PC-3 (cell line): ENCODE data around the gene NEDD4. TPM values are rescaled to one million over a fixed set of nuclear protein-coding genes. Genes with fewer than 3 reads are reported as not detected.

Experiments
- ATAC-seq: fragments of 200-7000 bp; cut with Tn5 transposase; 2 replicates; pipeline ENCODE4 v1.9.1; 2020; ENCODE audit warnings: mild to moderate bottlenecking, moderate library complexity
- BruUV-seq: library from RNA; stranded (reverse); fragments of 400-500 nt; replicated peaks from 2 replicates; lab custom pipeline; 2021; lab: Mats Ljungman, UMichigan
- CTCF ChIA-PET: fragments of 300-600 bp; sonication (Branson Sonifier 250); formaldehyde crosslinking; loops from one replicate; lab custom pipeline; 2022; ENCODE audit warnings: antibody characterized with exemption; lab: Charles Lee
- POLR2A ChIA-PET: fragments of 300-600 bp; sonication (Branson Sonifier 250); formaldehyde crosslinking; loops from one replicate; lab custom pipeline; 2022; ENCODE audit warnings: antibody characterized with exemption; ENCODE audit not compliant: unreplicated experiment; lab: Charles Lee
- DNase-seq: peaks from one replicate; pipeline ENCODE4 v3.0.0-alpha.2; 2015
- H2AFZ ChIP-seq: fragments of 300-600 bp; sonication (generic); 2 replicates; pipeline ENCODE4 v1.6.0; 2016; ENCODE audit warnings: antibody characterized with exemption, low read length
- H3F3A ChIP-seq: fragments of 300-600 bp; sonication (generic); one replicate; pipeline ENCODE4 v1.6.0; 2017; ENCODE audit warnings: antibody characterized with exemption, low read length, control low read depth, mild to moderate bottlenecking; ENCODE audit not compliant: unreplicated experiment
- H3K27ac ChIP-seq: fragments of 300-600 bp; sonication (generic); 2 replicates; pipeline ENCODE4 v1.5.1; 2016; ENCODE audit warnings: mild to moderate bottlenecking, low read length
- H3K27me3 ChIP-seq: fragments of 300-600 bp; sonication (generic); 2 replicates; pipeline ENCODE4 v1.6.1; 2016; ENCODE audit warnings: low read length, mixed read lengths
- H3K36me3 ChIP-seq: fragments of 300-600 bp; sonication (generic); 2 replicates; pipeline ENCODE4 v1.6.1; 2016; ENCODE audit warnings: low read depth, mixed run types, low read length, mixed read lengths
- H3K4me1 ChIP-seq: fragments of 300-600 bp; sonication (generic); 2 replicates; pipeline ENCODE4 v1.5.1; 2016; ENCODE audit warnings: low read length; ENCODE audit not compliant: insufficient read depth
- H3K4me2 ChIP-seq: fragments of 300-600 bp; sonication (generic); 2 replicates; pipeline ENCODE4 v1.6.0; 2016; ENCODE audit warnings: low read length
- H3K4me3 ChIP-seq: fragments of 300-600 bp; sonication (generic); 2 replicates; pipeline ENCODE4 v1.5.1; 2016; ENCODE audit warnings: mild to moderate bottlenecking, low read length, mixed read lengths
- H3K79me2 ChIP-seq: fragments of 300-600 bp; sonication (generic); 2 replicates; pipeline ENCODE4 v1.6.1; 2017; ENCODE audit warnings: low read length, mixed read lengths
- H3K9ac ChIP-seq: fragments of 300-600 bp; sonication (generic); 2 replicates; pipeline ENCODE4 v1.6.0; 2016; ENCODE audit warnings: mild to moderate bottlenecking, low read length
- H3K9me2 ChIP-seq: fragments of 300-600 bp; sonication (generic); replicated peaks from 2 replicates; pipeline ENCODE4 v1.6.1; 2016; ENCODE audit warnings: mixed run types, low read length, mixed read lengths
- H3K9me3 ChIP-seq: fragments of 300-600 bp; sonication (generic); 2 replicates; pipeline ENCODE4 v1.6.1; 2016; ENCODE audit warnings: low read length, mixed read lengths
- H4K20me1 ChIP-seq: fragments of 300-600 bp; sonication (generic); 2 replicates; pipeline ENCODE4 v1.6.1; 2016; ENCODE audit warnings: low read length, mixed read lengths
- EZH2 ChIP-seq: fragments of 300-600 bp; sonication (generic); IDR thresholded peaks from one replicate; pipeline ENCODE4 v1.6.1; 2017; ENCODE audit warnings: antibody characterized with exemption, mild to moderate bottlenecking, low read length; ENCODE audit not compliant: unreplicated experiment
- EZH2phosphoT487 ChIP-seq: fragments of 300-600 bp; sonication (generic); IDR thresholded peaks from 2 replicates; pipeline ENCODE4 v1.6.1; 2018; ENCODE audit warnings: mild to moderate bottlenecking, antibody characterized with exemption, low read length, borderline replicate concordance
- intact Hi-C: fragments of 100-400 bp; cut with micrococcal nuclease; formaldehyde crosslinking; loops from 2 replicates; pipeline ENCODE4 v1.9.0; 2023
- total RNA-seq: library from RNA; depleted of rRNA; stranded (reverse); fragments of >200 nt; gene quantifications from 2 replicates; pipeline ENCODE4 v1.2.3, GENCODE V29; 2014
- TF ChIP-seq, protein P1 (sequence below): fragments of 300-600 bp; sonication (generic); conservative IDR thresholded peaks from 2 replicates; pipeline ENCODE4 v1.5.1; 2017; ENCODE audit warnings: antibody characterized with exemption, low read depth, mild to moderate bottlenecking, low read length

Gene NEDD4
- total RNA-seq, 1 experiment from 2014 or later: 9.6 TPM

DNA sequence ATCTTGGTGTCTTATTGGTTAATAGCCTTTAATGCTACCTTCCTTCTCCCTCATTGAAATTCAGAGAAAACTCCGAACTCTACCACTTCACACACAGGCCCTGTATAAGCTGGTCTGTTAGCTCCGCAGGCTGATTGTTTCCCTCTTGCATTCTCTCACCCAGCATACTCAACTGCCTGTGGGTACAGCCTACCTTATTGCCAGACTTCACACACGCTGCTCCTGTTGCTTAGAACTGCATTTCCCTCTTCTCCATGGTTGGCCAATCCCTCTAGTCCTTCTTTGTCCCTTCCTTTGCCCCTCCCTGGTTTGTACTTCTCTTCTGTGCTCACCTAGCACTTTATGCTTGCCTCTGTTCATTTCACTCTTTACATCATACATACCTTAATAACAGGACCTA lies 157.5 kb downstream of the NEDD4 start:
- no peak for ATAC-seq
- no peaks in the 10 kb centered on the region for H4K20me1 ChIP-seq
- no peaks in the 10 kb centered on the region for H3K79me2 ChIP-seq
- no peak overlapping the region for H3K4me3 ChIP-seq
- CTCF ChIA-PET: no interaction called here
- H3F3A ChIP-seq: no peaks in the 10 kb centered on the region
- H3K9me2 ChIP-seq: no peaks in the 10 kb centered on the region
- H3K4me2 ChIP-seq: no peak overlapping the region
- no peak overlapping the region for H2AFZ ChIP-seq
- no peaks in the 10 kb centered on the region for H3K4me1 ChIP-seq
- H3K27ac ChIP-seq: no peak overlapping the region
- no peaks in the 10 kb centered on the region for H3K9me3 ChIP-seq
- TF ChIP-seq, protein P1, sequence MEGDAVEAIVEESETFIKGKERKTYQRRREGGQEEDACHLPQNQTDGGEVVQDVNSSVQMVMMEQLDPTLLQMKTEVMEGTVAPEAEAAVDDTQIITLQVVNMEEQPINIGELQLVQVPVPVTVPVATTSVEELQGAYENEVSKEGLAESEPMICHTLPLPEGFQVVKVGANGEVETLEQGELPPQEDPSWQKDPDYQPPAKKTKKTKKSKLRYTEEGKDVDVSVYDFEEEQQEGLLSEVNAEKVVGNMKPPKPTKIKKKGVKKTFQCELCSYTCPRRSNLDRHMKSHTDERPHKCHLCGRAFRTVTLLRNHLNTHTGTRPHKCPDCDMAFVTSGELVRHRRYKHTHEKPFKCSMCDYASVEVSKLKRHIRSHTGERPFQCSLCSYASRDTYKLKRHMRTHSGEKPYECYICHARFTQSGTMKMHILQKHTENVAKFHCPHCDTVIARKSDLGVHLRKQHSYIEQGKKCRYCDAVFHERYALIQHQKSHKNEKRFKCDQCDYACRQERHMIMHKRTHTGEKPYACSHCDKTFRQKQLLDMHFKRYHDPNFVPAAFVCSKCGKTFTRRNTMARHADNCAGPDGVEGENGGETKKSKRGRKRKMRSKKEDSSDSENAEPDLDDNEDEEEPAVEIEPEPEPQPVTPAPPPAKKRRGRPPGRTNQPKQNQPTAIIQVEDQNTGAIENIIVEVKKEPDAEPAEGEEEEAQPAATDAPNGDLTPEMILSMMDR: no peak
- no peak for TF ChIP-seq EZH2phosphoT487
- TF ChIP-seq EZH2: no peak
- DNase-seq: no peak
- no TSS peak for BruUV-seq
- no peaks in the 10 kb centered on the region for H3K27me3 ChIP-seq
- POLR2A ChIA-PET: no interaction called here
- H3K9ac ChIP-seq: no peak overlapping the region
- H3K36me3 ChIP-seq: no peaks in the 10 kb centered on the region
- intact Hi-C loops: no loop called here

DNA sequence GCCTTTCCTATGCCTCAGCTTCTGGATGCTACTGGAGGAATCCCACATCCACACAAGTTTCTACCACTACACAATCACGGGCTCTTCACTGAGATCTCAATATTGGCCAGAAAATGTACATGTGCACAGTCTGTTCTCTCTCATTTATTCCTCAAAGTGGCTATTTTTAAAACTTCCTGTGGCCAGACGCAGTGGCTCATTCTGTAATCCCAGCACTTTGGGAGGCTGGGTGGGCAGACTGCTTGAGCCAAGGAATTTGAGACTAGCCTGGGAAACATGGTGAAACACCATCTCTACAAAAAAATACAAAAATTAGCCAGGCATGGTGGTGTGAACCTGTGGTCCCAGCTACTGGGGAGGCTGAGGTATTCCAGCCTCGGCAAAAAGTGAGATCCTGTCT lies 159.1 kb downstream of the NEDD4 start:
- Histone ChIP-seq H4K20me1 (no peaks in the 10 kb centered on the region), H3K4me2 (no peak overlapping the region), H3K27me3 (no peaks in the 10 kb centered on the region), H3K9me3 (no peaks in the 10 kb centered on the region), H3K9ac (no peak overlapping the region), H3K4me1 (no peaks in the 10 kb centered on the region), H3F3A (no peaks in the 10 kb centered on the region), H2AFZ (no peak overlapping the region), H3K4me3 (no peak overlapping the region), H3K36me3 (no peaks in the 10 kb centered on the region), H3K79me2 (no peaks in the 10 kb centered on the region), H3K9me2 (no peaks in the 10 kb centered on the region), H3K27ac (no peak overlapping the region)
- no TSS peak for BruUV-seq
- no peak for DNase-seq
- intact Hi-C loops: no loop called here
- ATAC-seq: no peak
- CTCF ChIA-PET: no interaction called here
- TF ChIP-seq EZH2phosphoT487 (no peak), EZH2 (no peak)
- TF ChIP-seq, protein P1: no peak
- POLR2A ChIA-PET: no interaction called here

DNA sequence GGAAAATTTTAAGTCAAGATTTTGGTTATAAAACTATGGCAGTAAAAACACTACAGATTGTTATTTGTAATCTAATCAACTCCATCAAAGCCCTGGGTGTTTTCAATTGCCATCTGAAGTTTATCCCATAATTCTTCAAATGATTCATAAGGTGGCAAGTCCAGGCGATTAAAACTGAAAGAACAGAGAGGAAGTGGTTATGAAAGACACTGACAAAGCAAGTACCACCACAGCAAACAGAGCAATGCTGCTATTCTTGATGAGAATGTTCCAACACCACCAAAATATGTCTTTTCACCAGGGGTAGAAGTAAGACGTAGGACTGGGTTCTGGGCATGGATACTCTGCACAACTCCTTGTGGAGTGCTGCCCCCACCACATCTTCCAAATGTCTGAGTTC lies 163.6 kb downstream of the NEDD4 start:
- ATAC-seq (no peak), DNase-seq (no peak)
- H3K9me3 ChIP-seq: no peaks in the 10 kb centered on the region
- no peak overlapping the region for H3K27ac ChIP-seq
- BruUV-seq: no TSS peak
- no peaks in the 10 kb centered on the region for H3K79me2 ChIP-seq
- no peaks in the 10 kb centered on the region for H3K4me1 ChIP-seq
- H3K9ac ChIP-seq: no peak overlapping the region
- H4K20me1 ChIP-seq: no peaks in the 10 kb centered on the region
- H3K4me3 ChIP-seq: no peak overlapping the region
- H3K4me2 ChIP-seq: no peak overlapping the region
- TF ChIP-seq EZH2phosphoT487 (no peak), EZH2 (no peak)
- TF ChIP-seq, protein P1: no peak
- no peaks in the 10 kb centered on the region for H3K9me2 ChIP-seq
- H2AFZ ChIP-seq: no peak overlapping the region
- H3F3A ChIP-seq: no peaks in the 10 kb centered on the region
- intact Hi-C loops: no loop called here
- no peaks in the 10 kb centered on the region for H3K36me3 ChIP-seq
- ChIA-PET POLR2A (no interaction called here), CTCF (no interaction called here)
- H3K27me3 ChIP-seq: no peaks in the 10 kb centered on the region
